Keratinocyte (primary cell): ENCODE results near the gene VPS41. TPM values are rescaled to one million over a fixed set of nuclear protein-coding genes. Genes with fewer than 3 reads are reported as not detected.

ENCODE experiments used
- DNase-seq: peaks from one replicate; pipeline ENCODE4 v3.0.0-alpha.2; 2011; ENCODE audit warnings: low read depth, missing footprints, low spot score
- FAIRE-seq: peaks from 2 replicates; lab custom pipeline; 2011; peaks lifted over from hg19 to GRCh38; lab: Jason Lieb, UNC
- H2AFZ ChIP-seq: 2 replicates; pipeline ENCODE4 v1.6.0; 2012; ENCODE audit warnings: low read length, control low read depth, inconsistent platforms; ENCODE audit not compliant: control insufficient read depth
- H3K27ac ChIP-seq: 2 replicates; pipeline ENCODE4 v1.5.1; 2011; ENCODE audit warnings: low read length; ENCODE audit not compliant: control insufficient read depth, insufficient read depth
- H3K27me3 ChIP-seq: 3 replicates; pipeline ENCODE4 v1.6.0; 2011; ENCODE audit warnings: low read length; ENCODE audit not compliant: control insufficient read depth, insufficient read depth; ENCODE audit errors: extremely low read depth
- H3K36me3 ChIP-seq, 2 experiments: 2 replicates in 1 of 2; 3 replicates in 1 of 2; pipeline ENCODE4 v1.5.1; 2011; ENCODE audit warnings: low read length in 2 of 2, mild to moderate bottlenecking in 1 of 2; ENCODE audit not compliant: control insufficient read depth in 2 of 2, insufficient read depth in 2 of 2; ENCODE audit errors: extremely low read depth in 1 of 2
- H3K4me1 ChIP-seq: 3 replicates; pipeline ENCODE4 v1.5.1; 2011; ENCODE audit warnings: low read length; ENCODE audit not compliant: control insufficient read depth, insufficient read depth; ENCODE audit errors: extremely low read depth
- H3K4me2 ChIP-seq: 3 replicates; pipeline ENCODE4 v1.6.0; 2011; ENCODE audit warnings: low read depth, low read length; ENCODE audit not compliant: control insufficient read depth, insufficient read depth; ENCODE audit errors: extremely low read depth
- H3K4me3 ChIP-seq, 3 experiments: fragments of 200-600 bp in 1 of 3; sonication (generic) in 1 of 3; 2 replicates in 2 of 3; 3 replicates in 1 of 3; pipeline ENCODE4 v1.5.1; 2011 to 2016; ENCODE audit warnings: low read length in 3 of 3, mild to moderate bottlenecking in 3 of 3, control low read depth in 2 of 3, inconsistent platforms in 1 of 3, low read depth in 1 of 3, mixed read lengths in 1 of 3, mixed run types in 1 of 3, moderate library complexity in 1 of 3; ENCODE audit not compliant: control insufficient read depth in 2 of 3, insufficient read depth in 2 of 3; ENCODE audit errors: extremely low read depth in 1 of 3
- H3K79me2 ChIP-seq: 2 replicates; pipeline ENCODE4 v1.6.0; 2012; ENCODE audit warnings: low read length; ENCODE audit not compliant: control insufficient read depth, insufficient read depth
- H3K9ac ChIP-seq: 3 replicates; pipeline ENCODE4 v1.6.0; 2011; ENCODE audit warnings: low read length; ENCODE audit not compliant: control insufficient read depth, insufficient read depth; ENCODE audit errors: extremely low read depth
- H3K9me1 ChIP-seq: 3 replicates; pipeline ENCODE4 v1.6.0; 2011; ENCODE audit warnings: low read length; ENCODE audit not compliant: control insufficient read depth, insufficient read depth; ENCODE audit errors: extremely low read depth
- H3K9me3 ChIP-seq: 2 replicates; pipeline ENCODE4 v1.5.1; 2012; ENCODE audit warnings: low read depth, low read length; ENCODE audit not compliant: control insufficient read depth
- H4K20me1 ChIP-seq: 3 replicates; pipeline ENCODE4 v1.6.0; 2011; ENCODE audit warnings: low read length; ENCODE audit not compliant: control insufficient read depth, insufficient read depth; ENCODE audit errors: extremely low read depth
- CTCF ChIP-seq, 3 experiments: IDR thresholded peaks in 1 of 3; conservative IDR thresholded peaks in 1 of 3; optimal IDR thresholded peaks in 1 of 3; 2 replicates in 2 of 3; 3 replicates in 1 of 3; pipeline versions ENCODE3 to v1.5.1; 2011; ENCODE audit warnings: low read length in 3 of 3, mild to moderate bottlenecking in 3 of 3, moderate library complexity in 2 of 3, control low read depth in 1 of 3, inconsistent platforms in 1 of 3; ENCODE audit not compliant: insufficient read depth in 2 of 3; ENCODE audit errors: extremely low read depth in 1 of 3
- EZH2 ChIP-seq: IDR thresholded peaks from one replicate; pipeline ENCODE4 v1.6.1; 2012; ENCODE audit warnings: inconsistent platforms, mild to moderate bottlenecking, low read length, moderate library complexity
- dilution Hi-C: fragments of 300-500 bp; cut with MboI; formaldehyde crosslinking; loops from one replicate; pipeline ENCODE4 v1.7.0; 2020; ENCODE audit warnings: low sequenced_read_pairs; ENCODE audit not compliant: extremely low pct_ligation_motif_present
- polyA plus RNA-seq, 5 experiments: library from polyadenylated mRNA; depleted of rRNA in 3 of 5; stranded (reverse) in 3 of 5; stranded (forward) in 1 of 5; unstranded in 1 of 5; fragments of >200 nt; gene quantifications; 1 replicate in 1 of 5; 2 replicates in 3 of 5; 3 replicates in 1 of 5; pipeline versions ENCODE4 v1.2.1 to v1.2.3, GENCODE V29; 2011 to 2012; ENCODE audit warnings: missing spikeins in 2 of 5, low read depth in 1 of 5, low replicate concordance in 1 of 5

Gene VPS41
- polyA plus RNA-seq, 1 donor (not counting 4 experiments of a cell fraction or from before 2014, with no cell fraction given) = 38.1 TPM

DNA sequence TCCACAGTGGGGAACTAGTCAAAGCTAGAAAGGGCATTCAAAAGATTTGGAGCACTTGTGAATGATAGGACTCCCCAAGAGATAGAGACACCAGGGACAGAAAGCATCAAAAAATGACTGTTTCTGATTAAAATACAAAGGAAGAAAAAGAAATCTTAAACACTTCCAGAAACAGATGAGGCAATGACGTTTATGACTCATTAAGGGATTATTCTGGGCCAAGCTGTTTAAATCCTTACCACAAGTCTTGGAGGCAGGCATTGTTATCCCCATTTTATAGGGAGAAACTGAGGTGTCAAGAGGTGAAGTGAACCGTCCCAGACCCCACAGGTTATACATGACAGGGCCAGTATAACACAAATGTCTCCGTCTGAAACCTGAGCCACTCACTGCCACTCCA, 209.5 kb downstream of the VPS41 start:
- H3K27ac ChIP-seq = no peak overlapping the region
- no peaks in the 10 kb centered on the region for H3K9me3 ChIP-seq
- no peak overlapping the region for H3K9ac ChIP-seq
- dilution Hi-C loops = no loop called here
- no peaks in the 10 kb centered on the region for H3K27me3 ChIP-seq
- H2AFZ ChIP-seq = no peak overlapping the region
- no peak overlapping the region for H3K4me3 ChIP-seq
- DNase-seq (no peak), FAIRE-seq (no peak)
- no peaks in the 10 kb centered on the region for H3K4me1 ChIP-seq
- no peaks in the 10 kb centered on the region for H3K36me3 ChIP-seq
- no peaks in the 10 kb centered on the region for H4K20me1 ChIP-seq
- TF ChIP-seq CTCF (optimal IDR thresholded peaks at IDR 0.05 in 1 of 3, IDR thresholded peaks at IDR 0.05 in 1 of 3, conservative IDR thresholded peaks at IDR 0.05 in 1 of 3; ENCODE audit: extremely low read depth in 1 of 3, insufficient read depth in 2 of 3, low read length in 3 of 3) (no peak), EZH2 (no peak)
- H3K79me2 ChIP-seq = no peaks in the 10 kb centered on the region
- H3K9me1 ChIP-seq = no peaks in the 10 kb centered on the region
- H3K4me2 ChIP-seq = no peak overlapping the region

GRCh38 chr7:38694326-38694725, 214.7 kb downstream of the VPS41 start:
- dilution Hi-C loops = no loop called here
- Histone ChIP-seq H3K4me3 (no peak overlapping the region), H3K9me1 (no peaks in the 10 kb centered on the region), H3K9me3 (no peaks in the 10 kb centered on the region), H3K79me2 (no peaks in the 10 kb centered on the region), H3K36me3 (no peaks in the 10 kb centered on the region), H2AFZ (no peak overlapping the region), H3K9ac (no peak overlapping the region), H4K20me1 (no peaks in the 10 kb centered on the region), H3K4me1 (no peaks in the 10 kb centered on the region), H3K27me3 (no peaks in the 10 kb centered on the region), H3K27ac (no peak overlapping the region), H3K4me2 (no peak overlapping the region)
- no peak for TF ChIP-seq CTCF (optimal IDR thresholded peaks at IDR 0.05 in 1 of 3, IDR thresholded peaks at IDR 0.05 in 1 of 3, conservative IDR thresholded peaks at IDR 0.05 in 1 of 3; ENCODE audit: extremely low read depth in 1 of 3, insufficient read depth in 2 of 3, low read length in 3 of 3)
- no peak for TF ChIP-seq EZH2
- no peak for DNase-seq
- no peak for FAIRE-seq
